22Rv1 (cell line): ENCODE results near the gene TMCO4.
"Not testable (repeated sequence)": the region's sequence is repeated elsewhere in the genome, so short reads cannot be mapped to it uniquely, and the experiment has no call there.

Source experiments
- H3K27ac ChIP-seq: fragments of 450-650 bp; 2 replicates; pipeline ENCODE4 v1.5.1; 2017
- ZFX ChIP-seq: fragments of 450-650 bp; IDR thresholded peaks from 2 replicates; pipeline ENCODE4 v1.6.1; 2017; ENCODE audit warnings: antibody characterized with exemption, borderline replicate concordance
- TF ChIP-seq, protein P1 (sequence below): fragments of 450-650 bp; IDR thresholded peaks from 2 replicates; pipeline ENCODE4 v1.5.1; 2017; ENCODE audit warnings: mild to moderate bottlenecking

The TMCO4 gene

DNA sequence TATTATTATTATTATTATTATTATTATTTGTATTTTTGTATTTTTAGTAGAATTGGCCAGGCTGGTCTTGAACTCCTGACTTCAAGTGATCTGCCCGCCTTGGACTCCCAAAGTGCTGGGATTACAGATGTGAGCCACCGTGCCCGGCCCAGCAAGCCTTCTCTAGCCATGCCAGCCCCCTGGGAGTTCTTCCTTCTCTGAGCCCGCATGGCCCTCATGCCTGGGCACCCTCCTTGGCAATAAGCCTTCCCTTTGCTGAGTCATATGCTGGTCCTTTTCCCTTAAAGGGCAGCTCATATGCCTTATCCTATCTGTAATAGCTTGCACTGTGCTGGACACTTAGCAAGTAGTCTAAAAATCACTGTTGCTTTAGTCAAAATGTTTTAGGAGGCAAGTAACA, 164.1 kb downstream of the TMCO4 start:
- H3K27ac ChIP-seq = no peak overlapping the region
- no peak for TF ChIP-seq ZFX
- TF ChIP-seq, protein P1, sequence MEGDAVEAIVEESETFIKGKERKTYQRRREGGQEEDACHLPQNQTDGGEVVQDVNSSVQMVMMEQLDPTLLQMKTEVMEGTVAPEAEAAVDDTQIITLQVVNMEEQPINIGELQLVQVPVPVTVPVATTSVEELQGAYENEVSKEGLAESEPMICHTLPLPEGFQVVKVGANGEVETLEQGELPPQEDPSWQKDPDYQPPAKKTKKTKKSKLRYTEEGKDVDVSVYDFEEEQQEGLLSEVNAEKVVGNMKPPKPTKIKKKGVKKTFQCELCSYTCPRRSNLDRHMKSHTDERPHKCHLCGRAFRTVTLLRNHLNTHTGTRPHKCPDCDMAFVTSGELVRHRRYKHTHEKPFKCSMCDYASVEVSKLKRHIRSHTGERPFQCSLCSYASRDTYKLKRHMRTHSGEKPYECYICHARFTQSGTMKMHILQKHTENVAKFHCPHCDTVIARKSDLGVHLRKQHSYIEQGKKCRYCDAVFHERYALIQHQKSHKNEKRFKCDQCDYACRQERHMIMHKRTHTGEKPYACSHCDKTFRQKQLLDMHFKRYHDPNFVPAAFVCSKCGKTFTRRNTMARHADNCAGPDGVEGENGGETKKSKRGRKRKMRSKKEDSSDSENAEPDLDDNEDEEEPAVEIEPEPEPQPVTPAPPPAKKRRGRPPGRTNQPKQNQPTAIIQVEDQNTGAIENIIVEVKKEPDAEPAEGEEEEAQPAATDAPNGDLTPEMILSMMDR = no peak

DNA sequence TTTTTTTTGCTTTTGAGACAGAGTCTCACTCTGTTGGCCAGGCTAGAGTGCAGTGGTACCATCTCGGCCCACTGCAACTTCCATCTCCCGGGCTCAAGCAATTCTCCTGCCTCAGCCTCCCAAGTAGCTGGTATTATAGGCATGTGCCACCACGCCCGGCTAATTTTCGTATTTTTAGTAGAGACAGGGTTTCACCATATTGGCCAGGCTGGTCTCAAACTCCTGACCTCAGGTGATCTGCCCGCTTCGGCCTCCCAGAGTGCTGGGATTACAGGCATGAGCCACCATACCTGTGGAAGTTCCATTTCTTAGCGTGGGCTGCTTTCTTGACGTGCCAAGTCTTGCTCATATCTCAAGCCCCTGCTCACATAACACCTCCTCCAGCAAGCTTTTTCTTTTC, 164.7 kb downstream of the TMCO4 start:
- H3K27ac ChIP-seq = not testable (repeated sequence)

DNA sequence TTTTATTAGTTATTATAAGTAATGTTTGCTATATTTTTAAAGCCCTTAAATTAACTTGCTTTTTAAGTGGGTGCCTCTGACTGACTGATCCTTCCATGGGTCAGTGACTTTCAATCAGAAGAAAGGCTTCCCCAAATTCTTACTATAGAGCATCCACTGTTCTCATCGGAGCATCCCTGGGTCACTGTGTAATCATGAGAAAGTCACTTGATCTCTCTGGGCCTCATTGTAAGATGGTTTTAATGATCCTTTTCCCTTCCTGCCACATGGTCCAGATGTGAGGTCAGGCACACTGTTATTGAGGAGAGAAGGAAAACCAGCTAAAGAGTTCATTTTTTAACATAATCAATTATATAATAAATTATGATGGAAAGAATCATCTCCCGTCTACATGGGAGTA, 166.6 kb downstream of the TMCO4 start:
- H3K27ac ChIP-seq = no peak overlapping the region
- TF ChIP-seq ZFX = no peak
- TF ChIP-seq, protein P1 = no peak
